HUES64 (cell line): Measurements from ENCODE around the gene STX3.

Source experiments
- H3K27ac ChIP-seq: 2 replicates; pipeline ENCODE4 v1.7.0; 2013; ENCODE audit warnings: low read depth, low read length, inconsistent platforms
- H3K27me3 ChIP-seq: 2 replicates; pipeline ENCODE4 v1.6.1; 2013; ENCODE audit warnings: mild to moderate bottlenecking, low read length; ENCODE audit not compliant: insufficient read depth
- H3K36me3 ChIP-seq: 2 replicates; pipeline ENCODE4 v1.6.1; 2013; ENCODE audit warnings: mild to moderate bottlenecking, low read length; ENCODE audit not compliant: insufficient read depth
- H3K4me1 ChIP-seq: 2 replicates; pipeline ENCODE4 v1.6.1; 2013; ENCODE audit warnings: mild to moderate bottlenecking, low read length, moderate library complexity; ENCODE audit not compliant: insufficient read depth
- H3K4me3 ChIP-seq: 2 replicates; pipeline ENCODE4 v1.5.1; 2013; ENCODE audit warnings: mild to moderate bottlenecking, low read length, moderate library complexity
- H3K9ac ChIP-seq: 2 replicates; pipeline ENCODE4 v1.6.1; 2013; ENCODE audit warnings: mild to moderate bottlenecking, low read depth, low read length
- H3K9me3 ChIP-seq: 2 replicates; pipeline ENCODE4 v1.6.1; 2013; ENCODE audit warnings: low read depth, low read length; ENCODE audit not compliant: insufficient read depth
- WGBS: fragments of 150-250, 120-280 bp; methylation state at CpG from one replicate; pipeline ENCODE4 v1.1.7; 2013; ENCODE audit warnings: missing lambda C conversion rate; 5-methylcytosine and 5-hydroxymethylcytosine counted together

STX3 gene

DNA sequence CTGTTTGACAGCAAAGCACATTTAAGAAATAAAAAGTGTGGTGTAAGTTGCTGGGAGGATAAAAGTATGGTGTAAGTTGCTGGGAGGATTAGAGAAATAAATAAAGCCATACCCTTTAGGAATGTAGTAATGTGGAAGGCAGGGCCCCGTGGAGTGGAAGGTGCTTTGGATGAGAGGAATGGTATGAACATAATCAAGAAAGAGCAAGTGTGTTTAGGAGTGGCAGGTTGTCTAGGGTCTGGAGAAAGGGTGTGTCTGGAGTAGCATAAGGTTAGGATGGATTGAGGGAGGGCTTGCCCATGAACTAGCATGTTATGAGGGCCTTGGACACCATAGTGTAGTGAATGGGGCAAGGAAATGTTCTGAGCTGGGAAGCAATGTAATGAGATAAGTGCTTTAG lies 37.3 kb downstream of the STX3 start:
- Histone ChIP-seq H3K4me1 (no peaks in the 10 kb centered on the region), H3K9me3 (no peaks in the 10 kb centered on the region), H3K9ac (no peak overlapping the region), H3K4me3 (no peak overlapping the region), H3K36me3 (peaks cover 100% of the 10 kb centered on the region), H3K27me3 (no peaks in the 10 kb centered on the region), H3K27ac (no peak overlapping the region)
- WGBS, result 90% methylated on average over 1 of the region's 1 CpG

DNA sequence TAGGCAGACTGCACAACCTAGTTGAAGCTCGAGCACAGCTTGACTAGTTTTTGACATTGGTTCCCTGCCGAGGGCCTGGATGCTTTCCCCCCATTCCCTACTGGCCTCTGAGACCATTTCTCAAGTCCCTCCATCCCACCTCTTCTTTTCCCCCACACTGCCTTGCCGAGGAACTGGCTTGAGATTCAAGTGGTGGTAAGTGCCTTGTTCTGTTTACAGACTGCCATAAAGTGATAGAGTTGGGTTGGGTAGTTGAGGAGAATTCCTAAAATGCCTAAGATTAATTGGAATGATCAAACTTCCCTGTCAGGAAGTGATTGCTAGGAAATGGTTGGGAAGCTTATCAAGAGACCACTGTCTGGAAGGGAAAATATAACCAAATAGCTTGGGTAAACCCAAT lies 39.2 kb downstream of the STX3 start:
- Histone ChIP-seq H3K36me3 (peaks cover 94% of the 10 kb centered on the region), H3K27ac (no peak overlapping the region), H3K9ac (no peak overlapping the region), H3K4me1 (no peaks in the 10 kb centered on the region), H3K9me3 (no peaks in the 10 kb centered on the region), H3K27me3 (no peaks in the 10 kb centered on the region), H3K4me3 (no peak overlapping the region)
- WGBS, result 93% methylated on average over 3 of the region's 3 CpGs

DNA sequence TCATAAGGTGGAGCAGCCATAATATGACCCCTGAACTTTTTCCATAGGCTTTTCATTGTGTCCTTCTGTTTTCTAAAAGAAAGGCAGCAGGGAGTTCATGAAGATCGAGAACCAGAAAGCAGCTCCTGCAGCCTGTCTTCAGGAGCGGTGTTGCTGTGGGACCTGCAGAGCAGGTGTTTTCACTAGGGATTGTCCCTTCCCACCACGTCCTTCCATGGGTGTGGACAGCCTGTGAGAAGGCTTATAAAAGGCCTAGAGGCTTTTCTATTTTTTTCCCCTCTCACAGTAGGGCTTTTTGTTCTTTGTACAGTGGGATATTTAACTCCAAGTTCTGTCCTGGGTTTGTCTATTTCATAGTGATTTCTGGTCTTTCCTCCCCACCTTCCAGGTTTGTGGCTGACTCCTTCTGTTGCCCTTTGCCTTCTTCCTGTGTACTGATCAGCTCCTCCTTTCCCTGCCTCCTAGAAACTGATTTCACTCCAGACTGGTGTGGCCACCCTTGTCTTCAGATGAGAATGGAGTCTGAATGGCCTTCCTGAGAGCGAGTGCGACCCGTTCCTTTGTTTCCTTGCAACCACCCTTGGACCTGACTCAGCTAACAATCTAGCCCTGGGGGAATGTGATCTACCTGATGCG lies 45.3 kb downstream of the STX3 start:
- Histone ChIP-seq H3K4me1 (no peaks in the 10 kb centered on the region), H3K9me3 (no peaks in the 10 kb centered on the region), H3K27ac (no peak overlapping the region), H3K4me3 (no peak overlapping the region), H3K9ac (no peak overlapping the region), H3K27me3 (no peaks in the 10 kb centered on the region), H3K36me3 (peaks cover 74% of the 10 kb centered on the region)
- WGBS, result 91% methylated on average over 7 of the region's 7 CpGs

DNA sequence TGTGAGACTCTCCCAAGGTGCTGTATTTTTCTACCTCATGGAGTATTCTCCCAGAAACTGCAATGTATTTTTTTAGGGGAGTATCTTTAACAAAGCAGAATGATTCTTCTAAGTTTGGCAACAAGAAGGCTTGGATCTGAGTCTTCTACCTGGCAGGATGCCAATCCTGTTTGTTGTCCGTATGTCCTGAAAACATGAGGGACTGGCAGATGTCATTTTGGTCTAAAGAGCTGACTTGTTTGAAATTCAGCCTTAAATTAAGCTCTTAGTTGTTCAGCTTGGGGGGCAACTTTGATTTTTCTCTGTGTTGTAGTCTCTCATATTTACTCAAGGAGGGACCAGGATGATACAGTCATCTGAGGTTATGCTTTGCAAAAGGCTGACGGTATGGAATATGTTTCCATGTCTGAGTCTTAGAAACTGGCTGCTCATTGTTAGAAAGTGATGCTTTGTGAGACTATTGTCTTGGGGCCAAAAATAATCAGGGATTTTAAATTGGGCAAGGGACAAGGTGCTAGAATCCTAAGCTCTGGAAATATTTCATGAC lies 46.1 kb downstream of the STX3 start:
- H3K9ac ChIP-seq, result no peak overlapping the region
- no peaks in the 10 kb centered on the region for H3K4me1 ChIP-seq
- H3K27ac ChIP-seq, result no peak overlapping the region
- H3K4me3 ChIP-seq, result no peak overlapping the region
- 96% methylated on average over 2 of the region's 2 CpGs for WGBS
- H3K9me3 ChIP-seq, result no peaks in the 10 kb centered on the region
- no peaks in the 10 kb centered on the region for H3K27me3 ChIP-seq
- peaks cover 74% of the 10 kb centered on the region for H3K36me3 ChIP-seq

DNA sequence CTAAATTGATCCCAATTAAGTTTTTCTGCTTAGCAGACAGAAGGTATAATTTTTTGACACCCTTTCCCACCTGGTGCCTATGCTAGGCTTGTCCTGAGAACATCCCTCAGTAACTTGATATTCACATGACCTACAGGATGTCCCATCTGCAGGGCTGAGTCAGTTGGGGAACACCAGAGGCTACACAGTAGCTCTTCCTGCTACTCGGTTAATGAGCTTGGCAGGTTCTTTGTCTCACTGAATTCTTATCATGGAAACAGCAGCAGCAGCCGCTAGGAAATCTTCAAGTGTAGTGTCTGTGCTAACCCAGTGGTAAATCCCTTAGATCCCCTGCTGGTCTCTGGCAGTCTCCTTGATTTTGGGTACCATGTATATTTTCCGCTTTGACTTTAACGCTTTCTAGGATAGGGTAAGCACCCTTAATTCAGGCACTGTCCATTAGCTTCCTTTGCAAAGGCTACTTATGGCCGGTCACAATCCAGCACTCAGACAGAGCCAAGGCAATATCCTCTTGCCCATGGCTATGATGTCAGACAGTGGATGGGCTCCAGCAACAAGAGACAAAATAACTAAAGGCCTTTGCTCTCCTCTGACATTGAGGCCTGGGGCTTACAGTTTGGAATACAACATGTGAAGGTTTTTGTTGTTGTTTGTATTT lies 46.9 kb downstream of the STX3 start:
- H3K9ac ChIP-seq, result no peak overlapping the region
- no peaks in the 10 kb centered on the region for H3K27me3 ChIP-seq
- WGBS, result 79% methylated on average over 5 of the region's 5 CpGs
- H3K4me1 ChIP-seq, result no peaks in the 10 kb centered on the region
- peaks cover 74% of the 10 kb centered on the region for H3K36me3 ChIP-seq
- no peak overlapping the region for H3K27ac ChIP-seq
- no peak overlapping the region for H3K4me3 ChIP-seq
- no peaks in the 10 kb centered on the region for H3K9me3 ChIP-seq

DNA sequence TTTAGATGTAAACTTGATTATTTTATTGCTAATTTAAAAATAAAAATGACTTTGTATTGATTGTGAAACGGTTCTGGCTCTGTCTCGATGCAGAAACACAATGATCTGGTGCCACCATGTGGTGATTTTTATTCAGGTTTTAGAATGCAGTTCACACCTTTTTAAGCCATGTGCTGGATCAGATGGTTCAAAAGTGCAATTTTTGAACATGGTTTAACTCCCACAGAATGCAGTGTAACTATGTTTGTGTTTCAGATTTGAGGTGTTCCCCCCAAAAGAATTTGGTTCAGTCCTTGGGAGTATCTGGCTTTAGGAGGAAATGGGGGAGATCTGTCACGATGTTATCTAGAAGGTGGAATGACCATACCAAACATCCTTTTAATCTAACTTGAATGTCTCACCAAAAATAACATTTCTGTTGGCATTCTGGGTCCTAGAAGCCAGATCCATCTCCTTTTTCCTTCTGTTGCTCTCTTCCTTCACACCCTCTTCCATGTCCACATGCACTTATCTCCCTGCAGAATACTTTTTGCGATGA lies 47.5 kb downstream of the STX3 start:
- WGBS, result 80% methylated on average over 4 of the region's 4 CpGs
- H3K27me3 ChIP-seq, result no peaks in the 10 kb centered on the region
- no peak overlapping the region for H3K4me3 ChIP-seq
- no peaks in the 10 kb centered on the region for H3K9me3 ChIP-seq
- no peaks in the 10 kb centered on the region for H3K4me1 ChIP-seq
- peaks cover 74% of the 10 kb centered on the region for H3K36me3 ChIP-seq
- no peak overlapping the region for H3K27ac ChIP-seq
- H3K9ac ChIP-seq, result no peak overlapping the region

DNA sequence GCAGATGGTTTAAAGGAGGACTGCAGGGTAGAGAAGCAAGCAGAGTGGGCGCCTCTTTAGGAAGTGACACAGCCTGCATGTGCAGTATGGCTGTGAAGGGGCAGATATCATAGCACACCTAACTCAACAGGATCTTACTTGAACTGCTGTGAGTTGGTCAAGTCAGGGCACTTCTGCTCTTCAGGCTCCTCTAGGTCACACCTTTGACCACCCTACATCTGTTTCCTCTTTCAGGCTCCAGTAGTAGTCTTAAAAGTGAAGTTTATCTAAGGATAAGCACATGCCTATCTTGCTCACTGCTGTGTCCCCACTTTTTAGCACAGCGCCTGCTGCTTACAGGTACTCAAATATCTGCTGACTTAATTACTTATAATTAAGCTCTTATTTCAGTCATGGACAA lies 48.9 kb downstream of the STX3 start:
- Histone ChIP-seq H3K27ac (no peak overlapping the region), H3K9ac (no peak overlapping the region), H3K4me3 (no peak overlapping the region), H3K36me3 (peaks cover 80% of the 10 kb centered on the region), H3K4me1 (no peaks in the 10 kb centered on the region), H3K9me3 (no peaks in the 10 kb centered on the region), H3K27me3 (no peaks in the 10 kb centered on the region)
- 96% methylated on average over 2 of the region's 2 CpGs for WGBS

DNA sequence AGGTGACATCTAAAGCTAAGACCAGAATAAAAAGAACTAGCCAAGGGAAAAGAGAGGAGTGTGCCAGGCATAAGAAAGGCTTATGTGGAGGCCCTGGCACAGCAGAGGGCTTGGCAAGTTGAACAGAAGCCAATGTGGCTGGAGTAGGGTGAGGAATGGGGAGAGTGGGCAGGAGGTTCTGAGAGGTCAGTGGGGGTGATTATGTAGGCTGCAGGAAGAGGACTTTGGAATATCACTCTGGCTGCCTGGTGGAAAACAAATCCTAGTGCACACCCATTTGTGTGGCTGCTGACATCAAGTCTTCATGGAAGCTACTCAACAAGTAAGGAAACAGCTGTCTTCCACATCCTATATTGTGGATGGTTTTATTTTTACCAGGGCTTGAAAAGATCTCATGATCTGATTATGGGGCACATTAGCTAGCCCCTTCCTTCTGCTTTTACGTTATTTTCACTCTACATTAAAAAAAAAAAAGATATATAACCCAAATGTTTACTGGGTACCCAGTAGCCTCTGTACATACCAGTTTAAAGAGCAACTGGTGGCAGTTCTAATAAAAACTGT lies 52.0 kb downstream of the STX3 start:
- H3K27ac ChIP-seq, result no peak overlapping the region
- no peak overlapping the region for H3K4me3 ChIP-seq
- H3K27me3 ChIP-seq, result no peaks in the 10 kb centered on the region
- no peaks in the 10 kb centered on the region for H3K9me3 ChIP-seq
- WGBS, result 100% methylated on average over 1 of the region's 1 CpG
- H3K36me3 ChIP-seq, result peaks cover 63% of the 10 kb centered on the region
- peaks cover 9% of the 10 kb centered on the region for H3K4me1 ChIP-seq
- H3K9ac ChIP-seq, result no peak overlapping the region

DNA sequence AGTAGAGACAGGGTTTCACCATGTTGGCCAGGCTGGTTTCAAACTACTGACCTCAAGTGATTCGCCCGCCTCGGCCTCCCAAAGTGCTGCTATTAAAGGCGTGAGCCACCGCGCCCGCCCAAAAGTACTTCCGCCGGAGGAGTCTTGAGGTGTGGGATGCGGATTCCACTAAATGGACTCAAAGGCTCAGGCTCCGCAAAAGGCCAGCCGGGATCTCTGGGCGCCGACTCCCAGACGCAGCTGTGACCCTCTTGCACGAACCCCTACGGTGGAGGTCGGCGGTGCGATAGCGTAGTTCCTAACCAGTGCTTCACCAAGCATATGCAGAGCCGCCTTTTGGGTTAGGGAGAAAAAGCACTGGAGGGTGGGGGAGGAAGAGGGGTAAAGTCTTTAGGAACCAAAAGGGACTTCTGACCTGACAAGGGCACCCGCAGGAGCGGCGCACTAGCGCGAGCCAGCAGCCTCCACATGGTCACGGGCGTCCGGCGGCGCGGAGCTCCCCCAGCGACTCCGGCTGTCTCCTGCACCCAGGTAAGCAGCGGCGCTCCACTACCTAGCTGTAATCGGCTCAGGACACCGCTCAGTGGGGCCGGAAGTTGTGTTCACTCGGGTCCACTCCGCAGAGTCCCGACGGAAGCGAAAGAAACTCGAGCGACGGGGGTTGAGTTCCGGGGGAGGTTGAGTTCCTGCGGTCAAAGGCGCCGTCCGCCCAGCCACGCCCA lies 55.2 kb downstream of the STX3 start, which contains the start of gene MRPL16:
MRPL16 (minus strand) TSS at position 590 of the 722 bp plus-strand sequence; CDS start at position 470, 120 bp downstream.
- H3K4me3 ChIP-seq, result peak within 1 kb of the TSS; percentile 83
- peak within 1 kb of the TSS; percentile 86 for H3K9ac ChIP-seq
- H3K27me3 ChIP-seq, result no peaks in the 10 kb centered on the region
- no peaks in the 10 kb centered on the region for H3K9me3 ChIP-seq
- peaks cover 38% of the 10 kb centered on the region for H3K36me3 ChIP-seq
- peaks cover 24% of the 10 kb centered on the region for H3K4me1 ChIP-seq
- whole genome bisulfite sequencing, result under 1% methylated on average over 54 of the region's 54 CpGs
- H3K27ac ChIP-seq, result peak within 1 kb of the TSS; percentile 91

DNA sequence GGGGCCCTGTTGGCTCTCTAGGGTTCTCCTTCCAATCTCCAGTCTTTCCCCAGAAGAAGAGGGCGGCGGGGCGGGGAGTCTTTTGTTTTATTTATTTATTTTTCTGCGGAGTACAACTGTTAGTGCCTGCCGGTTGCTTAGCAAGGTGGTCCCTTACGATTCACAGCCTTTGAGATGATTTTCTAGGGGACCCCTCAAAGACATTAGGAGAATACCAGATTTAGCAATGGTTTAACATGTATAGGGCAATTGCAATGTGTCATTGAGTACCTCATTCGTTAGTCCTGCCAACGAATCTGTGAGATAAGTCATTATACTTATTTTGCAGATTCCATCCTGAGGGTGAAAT lies 55.7 kb downstream of the STX3 start:
- peaks cover 27% of the 10 kb centered on the region for H3K4me1 ChIP-seq
- 22% methylated on average over 8 of the region's 8 CpGs for WGBS
- no peaks in the 10 kb centered on the region for H3K9me3 ChIP-seq
- H3K27me3 ChIP-seq, result no peaks in the 10 kb centered on the region
- H3K36me3 ChIP-seq, result peaks cover 33% of the 10 kb centered on the region
- H3K4me3 ChIP-seq, result peak overlapping the region; percentile 83
- peak overlapping the region; percentile 37; the same call in 1 of the 2 replicates for H3K27ac ChIP-seq
- H3K9ac ChIP-seq, result peak overlapping the region; percentile 86; the same call in 1 of the 2 replicates

DNA sequence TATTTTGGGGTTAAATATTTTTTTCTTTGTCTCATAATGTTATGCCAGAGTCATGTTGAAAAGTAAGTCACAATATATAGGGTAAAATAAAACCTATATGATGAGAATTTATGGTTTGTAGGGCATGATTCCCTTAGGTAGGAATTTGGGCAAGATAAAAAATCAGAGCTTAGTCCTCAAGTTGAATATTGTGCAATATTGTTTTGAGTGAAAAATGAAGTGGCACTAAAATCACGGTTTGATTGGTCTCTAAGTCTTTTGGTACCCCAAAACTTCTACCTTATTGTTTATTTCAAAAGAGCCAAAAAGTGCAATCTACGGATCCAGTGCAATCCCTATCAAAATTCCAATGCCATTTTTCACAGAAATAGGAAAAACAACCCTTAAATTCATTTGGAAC lies 57.0 kb downstream of the STX3 start:
- no peaks in the 10 kb centered on the region for H3K27me3 ChIP-seq
- no peak overlapping the region for H3K27ac ChIP-seq
- H3K4me3 ChIP-seq, result no peak overlapping the region
- WGBS, result 98% methylated on average over 2 of the region's 2 CpGs
- peaks cover 20% of the 10 kb centered on the region for H3K36me3 ChIP-seq
- H3K9me3 ChIP-seq, result no peaks in the 10 kb centered on the region
- peaks cover 40% of the 10 kb centered on the region for H3K4me1 ChIP-seq
- H3K9ac ChIP-seq, result no peak overlapping the region
